Measurements from ENCODE around the gene SNX1. TPM values are rescaled to one million over a fixed set of nuclear protein-coding genes. Genes with fewer than 3 reads are reported as not detected.

Gene SNX1
- total and polyA plus RNA-seq, 2 experiments from 2014 or later: 40.5 to 102 TPM

GRCh38 chr15:64146520-64146884 is 50.7 kb downstream of the SNX1 start:
- no peak overlapping the region for H3K9ac ChIP-seq
- no peaks in the 10 kb centered on the region for H3K79me2 ChIP-seq (ENCODE audit: insufficient read depth)
- TF ChIP-seq EZH2phosphoT487 (IDR thresholded peaks at IDR 0.05; ENCODE audit: insufficient read depth, low read depth) (no peak), EZH2 (IDR thresholded peaks at IDR 0.05; ENCODE audit: insufficient read depth, poor library complexity, severe bottlenecking) (no peak)
- peaks cover 6% of the 10 kb centered on the region; the same call in 1 of the 2 replicates for H3K36me3 ChIP-seq (ENCODE audit: low read depth)
- H3F3A ChIP-seq (ENCODE audit: insufficient read depth): peaks cover 7% of the 10 kb centered on the region; the same call in 1 of the 2 replicates
- no peaks in the 10 kb centered on the region for H3K27me3 ChIP-seq (replicated peaks; ENCODE audit: insufficient read depth)
- no peaks in the 10 kb centered on the region for H3K9me3 ChIP-seq (ENCODE audit: low read depth)
- no peak for DNase-seq
- 57 to 64% methylated on average over 3 of the region's 3 CpGs for WGBS, 2 experiments (ENCODE audit: low coverage in 1 of 2, low lambda C conversion rate in 2 of 2, missing lambda C conversion rate in 2 of 2)
- no peak overlapping the region for H2AFZ ChIP-seq
- H3K4me2 ChIP-seq (ENCODE audit: unreplicated experiment): no peak overlapping the region
- H3K4me3 ChIP-seq: no peak overlapping the region
- no peaks in the 10 kb centered on the region for H4K20me1 ChIP-seq (ENCODE audit: insufficient read depth)
- no peaks in the 10 kb centered on the region for H3K4me1 ChIP-seq (ENCODE audit: insufficient read depth)
- no peaks in the 10 kb centered on the region for H3K9me2 ChIP-seq (ENCODE audit: insufficient read depth)
- in situ Hi-C loops (cut with MboI): no loop called here
- no peak overlapping the region for H3K27ac ChIP-seq

- Histone ChIP-seq H3K9ac (no peak overlapping the region), H4K20me1 (ENCODE audit: insufficient read depth) (no peaks in the 10 kb centered on the region), H3K27me3 (replicated peaks; ENCODE audit: insufficient read depth) (0 out of 2 replicates have a peak, but pooled peaks cover 1% of the 10 kb centered on the region), H3K79me2 (ENCODE audit: insufficient read depth) (no peaks in the 10 kb centered on the region), H3K4me2 (ENCODE audit: unreplicated experiment) (no peak overlapping the region), H3K36me3 (ENCODE audit: low read depth) (peaks cover 6% of the 10 kb centered on the region; the same call in 1 of the 2 replicates), H3F3A (ENCODE audit: insufficient read depth) (peaks cover 7% of the 10 kb centered on the region; the same call in 1 of the 2 replicates), H3K4me1 (ENCODE audit: insufficient read depth) (no peaks in the 10 kb centered on the region), H3K9me3 (ENCODE audit: low read depth) (no peaks in the 10 kb centered on the region), H3K4me3 (no peak overlapping the region), H3K9me2 (ENCODE audit: insufficient read depth) (no peaks in the 10 kb centered on the region), H2AFZ (no peak overlapping the region), H3K27ac (no peak overlapping the region)
- DNase-seq: no peak
- 81 to 85% methylated on average over 26 of the region's 26 CpGs for WGBS, 2 experiments (ENCODE audit: low coverage in 1 of 2, low lambda C conversion rate in 2 of 2, missing lambda C conversion rate in 2 of 2)
- TF ChIP-seq EZH2phosphoT487 (IDR thresholded peaks at IDR 0.05; ENCODE audit: insufficient read depth, low read depth) (no peak), EZH2 (IDR thresholded peaks at IDR 0.05; ENCODE audit: insufficient read depth, poor library complexity, severe bottlenecking) (no peak)
- in situ Hi-C loops (cut with MboI): no loop called here
These were observed 51.3 kb downstream of the SNX1 start for GRCh38 chr15:64146885-64147681.

GRCh38 chr15:64148168-64148567 is 52.4 kb downstream of the SNX1 start:
- H2AFZ ChIP-seq: no peak overlapping the region
- peaks cover 10% of the 10 kb centered on the region; the same call in 1 of the 2 replicates for H3K27me3 ChIP-seq (replicated peaks; ENCODE audit: insufficient read depth)
- H3K9me2 ChIP-seq (ENCODE audit: insufficient read depth): no peaks in the 10 kb centered on the region
- no peak overlapping the region for H3K4me2 ChIP-seq (ENCODE audit: unreplicated experiment)
- H3K4me3 ChIP-seq: no peak overlapping the region
- no peaks in the 10 kb centered on the region for H3K79me2 ChIP-seq (ENCODE audit: insufficient read depth)
- no peak overlapping the region for H3K9ac ChIP-seq
- H3F3A ChIP-seq (ENCODE audit: insufficient read depth): peaks cover 12% of the 10 kb centered on the region; the same call in 1 of the 2 replicates
- H3K27ac ChIP-seq: no peak overlapping the region
- H3K9me3 ChIP-seq (ENCODE audit: low read depth): no peaks in the 10 kb centered on the region
- 37 to 38% methylated on average over 7 of the region's 7 CpGs for WGBS, 2 experiments (ENCODE audit: low coverage in 1 of 2, low lambda C conversion rate in 2 of 2, missing lambda C conversion rate in 2 of 2)
- DNase-seq: no peak
- H4K20me1 ChIP-seq (ENCODE audit: insufficient read depth): no peaks in the 10 kb centered on the region
- TF ChIP-seq EZH2phosphoT487 (IDR thresholded peaks at IDR 0.05; ENCODE audit: insufficient read depth, low read depth) (no peak), EZH2 (IDR thresholded peaks at IDR 0.05; ENCODE audit: insufficient read depth, poor library complexity, severe bottlenecking) (no peak)
- in situ Hi-C loops (cut with MboI): no loop called here
- no peaks in the 10 kb centered on the region for H3K4me1 ChIP-seq (ENCODE audit: insufficient read depth)
- H3K36me3 ChIP-seq (ENCODE audit: low read depth): peaks cover 6% of the 10 kb centered on the region; the same call in 1 of the 2 replicates

- Histone ChIP-seq H3K36me3 (ENCODE audit: low read depth) (peaks cover 3% of the 10 kb centered on the region; the same call in 1 of the 2 replicates), H3K4me2 (ENCODE audit: unreplicated experiment) (no peak overlapping the region), H3K9me2 (ENCODE audit: insufficient read depth) (no peaks in the 10 kb centered on the region), H3K4me3 (no peak overlapping the region), H3K79me2 (ENCODE audit: insufficient read depth) (no peaks in the 10 kb centered on the region), H3F3A (ENCODE audit: insufficient read depth) (peaks cover 12% of the 10 kb centered on the region; the same call in 1 of the 2 replicates), H3K4me1 (ENCODE audit: insufficient read depth) (no peaks in the 10 kb centered on the region), H2AFZ (no peak overlapping the region), H4K20me1 (ENCODE audit: insufficient read depth) (no peaks in the 10 kb centered on the region), H3K27me3 (replicated peaks; ENCODE audit: insufficient read depth) (peaks cover 10% of the 10 kb centered on the region; the same call in 1 of the 2 replicates), H3K27ac (no peak overlapping the region), H3K9me3 (ENCODE audit: low read depth) (no peaks in the 10 kb centered on the region), H3K9ac (no peak overlapping the region)
- 68 to 78% methylated on average over 3 of the region's 3 CpGs for WGBS, 2 experiments (ENCODE audit: low coverage in 1 of 2, low lambda C conversion rate in 2 of 2, missing lambda C conversion rate in 2 of 2)
- in situ Hi-C loops (cut with MboI): no loop called here
- TF ChIP-seq EZH2 (IDR thresholded peaks at IDR 0.05; ENCODE audit: insufficient read depth, poor library complexity, severe bottlenecking): no peak
- no peak for TF ChIP-seq EZH2phosphoT487 (IDR thresholded peaks at IDR 0.05; ENCODE audit: insufficient read depth, low read depth)
- DNase-seq: no peak
These were observed 52.8 kb downstream of the SNX1 start for GRCh38 chr15:64148581-64148980.
